Fibroblast of skin of right biceps (primary cell): ENCODE measurements around the gene GAS6.
A peak's percentile ranks its signal among the peaks of the same experiment; 100 is the strongest.
"Not testable (repeated sequence)": the region's sequence is repeated elsewhere in the genome, so short reads cannot be mapped to it uniquely, and the experiment has no call there.

Source experiments
- DNase-seq: peaks from one replicate; pipeline ENCODE4 v3.0.0-alpha.2; 2013

The GAS6 gene

GRCh38 chr13:113835461-113836270, 28.2 kb downstream of the GAS6 start:
- peak; percentile 89 for DNase-seq

- DNase-seq, result no peak
These were observed 29.2 kb downstream of the GAS6 start for GRCh38 chr13:113834496-113835200.

- DNase-seq, result not testable (repeated sequence)
These were observed 29.9 kb downstream of the GAS6 start for GRCh38 chr13:113834006-113834405.

GRCh38 chr13:113833111-113833830, 30.6 kb downstream of the GAS6 start:
- no peak for DNase-seq

GRCh38 chr13:113832631-113833030, 31.2 kb downstream of the GAS6 start:
- DNase-seq, result no peak

- DNase-seq, result no peak
These were observed 31.7 kb downstream of the GAS6 start for GRCh38 chr13:113832205-113832604.

- no peak for DNase-seq
These were observed 32.8 kb downstream of the GAS6 start for GRCh38 chr13:113831061-113831460.

- not testable (repeated sequence) for DNase-seq
These were observed 33.4 kb downstream of the GAS6 start for GRCh38 chr13:113830426-113830950.

GRCh38 chr13:113828282-113828825, 35.5 kb downstream of the GAS6 start:
- DNase-seq, result no peak

- DNase-seq, result no peak
These were observed 36.9 kb downstream of the GAS6 start for GRCh38 chr13:113827021-113827420.

GRCh38 chr13:113826446-113826845, 37.4 kb downstream of the GAS6 start:
- not testable (repeated sequence) for DNase-seq

GRCh38 chr13:113825841-113826240, 38.0 kb downstream of the GAS6 start:
- no peak for DNase-seq

GRCh38 chr13:113823771-113824170, 40.1 kb downstream of the GAS6 start:
- no peak for DNase-seq

- DNase-seq, result no peak
These were observed 40.7 kb downstream of the GAS6 start for GRCh38 chr13:113822956-113823744.

GRCh38 chr13:113822266-113822665, 41.6 kb downstream of the GAS6 start:
- no peak for DNase-seq

GRCh38 chr13:113821847-113822246, 42.0 kb downstream of the GAS6 start:
- DNase-seq, result no peak

GRCh38 chr13:113820813-113821651, 42.8 kb downstream of the GAS6 start:
- peak; percentile 98 for DNase-seq

- peak; percentile 30 for DNase-seq
These were observed 43.9 kb downstream of the GAS6 start for GRCh38 chr13:113819731-113820715.

- DNase-seq, result no peak
These were observed 44.5 kb downstream of the GAS6 start for GRCh38 chr13:113819341-113819730.
